Skeletal muscle cell (primary cell): ENCODE data around the gene P2RY11.

ENCODE experiments used
- DNase-seq: peaks from one replicate; pipeline ENCODE4 v3.0.0-alpha.2; 2010; ENCODE audit warnings: low read depth
- H3K4me3 ChIP-seq: 2 replicates; pipeline ENCODE4 v1.5.1; 2011; ENCODE audit warnings: low read depth, mild to moderate bottlenecking, control low read depth, low read length, moderate library complexity

P2RY11 gene

GRCh38 chr19:10110972-10111317, 548 bp upstream of the P2RY11 start:
- no peak overlapping the region for H3K4me3 ChIP-seq
- no peak for DNase-seq

GRCh38 chr19:10112037-10112761, 706 bp downstream of the P2RY11 start:
- no peak for DNase-seq
- no peak overlapping the region for H3K4me3 ChIP-seq

- DNase-seq: no peak
- no peak overlapping the region for H3K4me3 ChIP-seq
Observed at GRCh38 chr19:10112895-10113591, 1.6 kb downstream of the P2RY11 start.

- no peak for DNase-seq
- H3K4me3 ChIP-seq: no peak overlapping the region
Observed at GRCh38 chr19:10113592-10113963, 2.1 kb downstream of the P2RY11 start.

GRCh38 chr19:10113964-10114650, 2.6 kb downstream of the P2RY11 start:
- H3K4me3 ChIP-seq: no peak overlapping the region
- DNase-seq: no peak

- DNase-seq: no peak
- H3K4me3 ChIP-seq: no peak overlapping the region
Observed at GRCh38 chr19:10114651-10115391, 3.3 kb downstream of the P2RY11 start.

- DNase-seq: no peak
- no peak overlapping the region for H3K4me3 ChIP-seq
Observed at GRCh38 chr19:10115392-10116084, 4.0 kb downstream of the P2RY11 start.

- no peak overlapping the region for H3K4me3 ChIP-seq
- no peak for DNase-seq
Observed at GRCh38 chr19:10116085-10116865, 4.8 kb downstream of the P2RY11 start.

- no peak for DNase-seq
- no peak overlapping the region for H3K4me3 ChIP-seq
Observed at GRCh38 chr19:10116866-10117616, 5.5 kb downstream of the P2RY11 start.

- no peak for DNase-seq
- peak overlapping the region; percentile 97 for H3K4me3 ChIP-seq
Observed at GRCh38 chr19:10118960-10119359, 7.5 kb downstream of the P2RY11 start.

GRCh38 chr19:10120538-10121189, 9.2 kb downstream of the P2RY11 start:
- H3K4me3 ChIP-seq: no peak overlapping the region
- DNase-seq: peak; percentile 65

GRCh38 chr19:10122045-10122444, 10.6 kb downstream of the P2RY11 start:
- H3K4me3 ChIP-seq: no peak overlapping the region
- DNase-seq: no peak

GRCh38 chr19:10124429-10124828, 12.9 kb downstream of the P2RY11 start:
- H3K4me3 ChIP-seq: no peak overlapping the region
- no peak for DNase-seq

GRCh38 chr19:10126213-10126639, 14.7 kb downstream of the P2RY11 start:
- no peak for DNase-seq
- no peak overlapping the region for H3K4me3 ChIP-seq

- H3K4me3 ChIP-seq: no peak overlapping the region
- no peak for DNase-seq
Observed at GRCh38 chr19:10132905-10133304, 21.4 kb downstream of the P2RY11 start.

GRCh38 chr19:10133596-10133995, 22.1 kb downstream of the P2RY11 start:
- H3K4me3 ChIP-seq: no peak overlapping the region
- no peak for DNase-seq

- DNase-seq: no peak
Observed at GRCh38 chr19:10134040-10134439, 22.5 kb downstream of the P2RY11 start.

More at GRCh38 chr19:10134040-10134439, 22.5 kb downstream of the P2RY11 start:
- no peak overlapping the region for H3K4me3 ChIP-seq
